Measurements from ENCODE around the gene CEP85. TPM values are rescaled to one million over a fixed set of nuclear protein-coding genes. Genes with fewer than 3 reads are reported as not detected.

Gene CEP85
- total and polyA plus RNA-seq, 9 of the 15 experiments (the other 6 are each of a cell fraction or from before 2014, with no cell fraction given), result 42.1 to 140 (median 92.6) TPM

DNA sequence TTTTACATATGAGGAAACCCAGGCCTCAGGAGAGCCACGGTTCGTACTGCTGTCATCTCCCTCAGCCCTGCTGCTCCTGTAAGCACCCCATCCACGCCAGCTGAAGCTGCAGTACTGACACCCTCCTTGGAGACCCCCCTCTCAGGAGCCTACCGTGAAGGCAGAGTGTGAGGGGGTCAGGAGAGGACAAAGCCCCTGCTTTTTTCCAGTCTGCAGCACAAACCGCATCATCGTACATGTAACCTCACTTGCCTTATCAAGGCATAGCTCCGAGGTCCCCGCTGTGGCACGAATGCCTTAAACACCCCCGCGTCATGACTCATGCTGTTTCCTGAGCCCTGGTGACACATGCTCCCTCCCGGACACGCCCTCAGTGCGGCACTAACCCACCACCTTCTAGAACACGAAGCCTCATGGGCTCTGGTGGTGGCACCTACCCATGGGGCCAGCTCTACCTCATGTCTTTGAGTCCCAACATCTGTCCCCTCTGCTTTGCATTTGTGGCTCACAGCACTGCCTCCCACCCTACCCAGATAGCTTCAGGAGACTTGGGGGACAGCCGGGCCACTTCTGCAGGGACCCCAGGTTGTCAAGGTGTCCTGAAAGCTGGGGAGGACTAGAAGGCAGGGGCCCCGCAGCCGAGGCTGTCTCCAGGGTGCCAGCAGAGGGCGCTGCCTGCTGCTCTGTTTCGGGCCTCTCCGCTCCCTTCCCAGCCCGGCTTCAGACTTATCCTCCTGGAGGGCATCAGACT is 50.8 kb downstream of the CEP85 start (continued):
- TF ChIP-seq ZSCAN32 (CRISPR knock-in tag; IDR thresholded peaks at IDR 0.05), result 0 out of 2 replicates have a peak, but pooled peaks have one; percentile 42
- TF ChIP-seq ZNF354B (CRISPR knock-in tag; IDR thresholded peaks at IDR 0.05), result no peak
- TF ChIP-seq RBM14 (IDR thresholded peaks at IDR 0.05; ENCODE audit: borderline replicate concordance, insufficient read depth, low read depth, low read length), result no peak
- no peak for TF ChIP-seq NFXL1 (CRISPR knock-in tag; IDR thresholded peaks at IDR 0.05)
- peak; percentile 29 for TF ChIP-seq STAG1 (CRISPR knock-in tag; IDR thresholded peaks at IDR 0.05; ENCODE audit: borderline replicate concordance)
- no peak for TF ChIP-seq NCOA4 (IDR thresholded peaks at IDR 0.05; ENCODE audit: partially characterized antibody)
- TF ChIP-seq HDAC8 (tag; IDR thresholded peaks at IDR 0.05), result no peak
- TF ChIP-seq GABPB2 (CRISPR knock-in tag; conservative IDR thresholded peaks at IDR 0.05), result 0 out of 2 replicates have a peak, but pooled peaks have one; percentile 41
- TF ChIP-seq ZNF778 (CRISPR knock-in tag; IDR thresholded peaks at IDR 0.05), result no peak
- peak in 1 of 2 experiments; percentile 94; a peak in 2 of 4 replicates for TF ChIP-seq SRF (CRISPR knock-in tag; IDR thresholded peaks at IDR 0.05)
- no peak for TF ChIP-seq ZNF77 (CRISPR knock-in tag; IDR thresholded peaks at IDR 0.05)
- TF ChIP-seq, protein P1, sequence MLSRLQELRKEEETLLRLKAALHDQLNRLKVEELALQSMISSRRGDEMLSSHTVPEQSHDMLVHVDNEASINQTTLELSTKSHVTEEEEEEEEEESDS (CRISPR knock-in tag; IDR thresholded peaks at IDR 0.05), result no peak
- TF ChIP-seq RBM17 (IDR thresholded peaks at IDR 0.05; ENCODE audit: borderline replicate concordance, low read depth, low read length), result no peak
- TF ChIP-seq ATF7 (IDR thresholded peaks at IDR 0.05), result peak; percentile 93
- no peak; the same call in 1 of the 2 replicates for TF ChIP-seq ZZZ3 (IDR thresholded peaks at IDR 0.05)
- TF ChIP-seq, protein P2, sequence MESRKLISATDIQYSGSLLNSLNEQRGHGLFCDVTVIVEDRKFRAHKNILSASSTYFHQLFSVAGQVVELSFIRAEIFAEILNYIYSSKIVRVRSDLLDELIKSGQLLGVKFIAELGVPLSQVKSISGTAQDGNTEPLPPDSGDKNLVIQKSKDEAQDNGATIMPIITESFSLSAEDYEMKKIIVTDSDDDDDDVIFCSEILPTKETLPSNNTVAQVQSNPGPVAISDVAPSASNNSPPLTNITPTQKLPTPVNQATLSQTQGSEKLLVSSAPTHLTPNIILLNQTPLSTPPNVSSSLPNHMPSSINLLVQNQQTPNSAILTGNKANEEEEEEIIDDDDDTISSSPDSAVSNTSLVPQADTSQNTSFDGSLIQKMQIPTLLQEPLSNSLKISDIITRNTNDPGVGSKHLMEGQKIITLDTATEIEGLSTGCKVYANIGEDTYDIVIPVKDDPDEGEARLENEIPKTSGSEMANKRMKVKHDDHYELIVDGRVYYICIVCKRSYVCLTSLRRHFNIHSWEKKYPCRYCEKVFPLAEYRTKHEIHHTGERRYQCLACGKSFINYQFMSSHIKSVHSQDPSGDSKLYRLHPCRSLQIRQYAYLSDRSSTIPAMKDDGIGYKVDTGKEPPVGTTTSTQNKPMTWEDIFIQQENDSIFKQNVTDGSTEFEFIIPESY (CRISPR knock-in tag; IDR thresholded peaks at IDR 0.05), result peak; percentile 78; the same call in 1 of the 2 replicates
- TF ChIP-seq, protein P3, sequence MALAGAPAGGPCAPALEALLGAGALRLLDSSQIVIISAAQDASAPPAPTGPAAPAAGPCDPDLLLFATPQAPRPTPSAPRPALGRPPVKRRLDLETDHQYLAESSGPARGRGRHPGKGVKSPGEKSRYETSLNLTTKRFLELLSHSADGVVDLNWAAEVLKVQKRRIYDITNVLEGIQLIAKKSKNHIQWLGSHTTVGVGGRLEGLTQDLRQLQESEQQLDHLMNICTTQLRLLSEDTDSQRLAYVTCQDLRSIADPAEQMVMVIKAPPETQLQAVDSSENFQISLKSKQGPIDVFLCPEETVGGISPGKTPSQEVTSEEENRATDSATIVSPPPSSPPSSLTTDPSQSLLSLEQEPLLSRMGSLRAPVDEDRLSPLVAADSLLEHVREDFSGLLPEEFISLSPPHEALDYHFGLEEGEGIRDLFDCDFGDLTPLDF (CRISPR knock-in tag; IDR thresholded peaks at IDR 0.05), result peak; percentile 86
- no peak for TF ChIP-seq MCM5 (IDR thresholded peaks at IDR 0.05; ENCODE audit: low read depth)
- TF ChIP-seq CBFB (CRISPR knock-in tag; IDR thresholded peaks at IDR 0.05), result peak; percentile 82; the same call in 1 of the 2 replicates
- TF ChIP-seq STAT5B (CRISPR knock-in tag; IDR thresholded peaks at IDR 0.05), result no peak
- TF ChIP-seq NEUROD1 (IDR thresholded peaks at IDR 0.05; ENCODE audit: borderline replicate concordance, low read depth, low read length, partially characterized antibody), result peak; percentile 95
- no peak for TF ChIP-seq ZNF274 (IDR thresholded peaks at IDR 0.05; ENCODE audit: borderline replicate concordance, low read depth, low read length)
- peak; percentile 95; the same call in 1 of the 2 replicates for TF ChIP-seq ZNF589 (CRISPR knock-in tag; IDR thresholded peaks at IDR 0.05; ENCODE audit: low read depth)
- peak; percentile 70 for TF ChIP-seq MAFK (IDR thresholded peaks at IDR 0.05; ENCODE audit: low read length)
- TF ChIP-seq, protein P4, sequence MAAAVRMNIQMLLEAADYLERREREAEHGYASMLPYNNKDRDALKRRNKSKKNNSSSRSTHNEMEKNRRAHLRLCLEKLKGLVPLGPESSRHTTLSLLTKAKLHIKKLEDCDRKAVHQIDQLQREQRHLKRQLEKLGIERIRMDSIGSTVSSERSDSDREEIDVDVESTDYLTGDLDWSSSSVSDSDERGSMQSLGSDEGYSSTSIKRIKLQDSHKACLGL (CRISPR knock-in tag; IDR thresholded peaks at IDR 0.05; ENCODE audit: borderline replicate concordance, poor library complexity, severe bottlenecking), result no peak
- TF ChIP-seq NR1H2 (CRISPR knock-in tag; IDR thresholded peaks at IDR 0.05), result no peak

All from K562 (cell line).